22Rv1 (cell line): ENCODE results near the gene CDKN1A.

Experiments used
- H3K27ac ChIP-seq: fragments of 450-650 bp; 2 replicates; pipeline ENCODE4 v1.5.1; 2017
- ZFX ChIP-seq: fragments of 450-650 bp; IDR thresholded peaks from 2 replicates; pipeline ENCODE4 v1.6.1; 2017; ENCODE audit warnings: antibody characterized with exemption, borderline replicate concordance
- TF ChIP-seq, protein P1 (sequence below): fragments of 450-650 bp; IDR thresholded peaks from 2 replicates; pipeline ENCODE4 v1.5.1; 2017; ENCODE audit warnings: mild to moderate bottlenecking

Gene CDKN1A

DNA sequence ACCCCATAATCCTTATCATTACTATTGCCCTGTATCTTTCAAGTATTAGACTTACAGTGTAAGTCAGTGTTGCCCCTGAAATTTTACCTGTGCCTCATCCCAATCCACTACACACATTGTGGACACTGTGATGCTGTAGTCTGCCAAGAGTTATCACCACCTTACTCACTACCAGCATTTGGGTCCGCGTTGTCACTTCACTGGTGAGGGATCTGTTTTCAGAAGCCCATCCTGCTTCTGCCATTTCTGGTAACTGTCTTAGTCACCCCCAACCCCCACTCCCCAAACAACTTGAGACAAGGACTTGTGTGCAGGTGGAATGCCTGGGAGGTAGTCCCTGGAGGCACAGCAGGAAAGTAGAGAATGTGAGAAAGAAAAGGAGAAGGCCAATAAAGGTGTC is 13.1 kb downstream of the CDKN1A start:
- no peak for TF ChIP-seq ZFX
- TF ChIP-seq, protein P1, sequence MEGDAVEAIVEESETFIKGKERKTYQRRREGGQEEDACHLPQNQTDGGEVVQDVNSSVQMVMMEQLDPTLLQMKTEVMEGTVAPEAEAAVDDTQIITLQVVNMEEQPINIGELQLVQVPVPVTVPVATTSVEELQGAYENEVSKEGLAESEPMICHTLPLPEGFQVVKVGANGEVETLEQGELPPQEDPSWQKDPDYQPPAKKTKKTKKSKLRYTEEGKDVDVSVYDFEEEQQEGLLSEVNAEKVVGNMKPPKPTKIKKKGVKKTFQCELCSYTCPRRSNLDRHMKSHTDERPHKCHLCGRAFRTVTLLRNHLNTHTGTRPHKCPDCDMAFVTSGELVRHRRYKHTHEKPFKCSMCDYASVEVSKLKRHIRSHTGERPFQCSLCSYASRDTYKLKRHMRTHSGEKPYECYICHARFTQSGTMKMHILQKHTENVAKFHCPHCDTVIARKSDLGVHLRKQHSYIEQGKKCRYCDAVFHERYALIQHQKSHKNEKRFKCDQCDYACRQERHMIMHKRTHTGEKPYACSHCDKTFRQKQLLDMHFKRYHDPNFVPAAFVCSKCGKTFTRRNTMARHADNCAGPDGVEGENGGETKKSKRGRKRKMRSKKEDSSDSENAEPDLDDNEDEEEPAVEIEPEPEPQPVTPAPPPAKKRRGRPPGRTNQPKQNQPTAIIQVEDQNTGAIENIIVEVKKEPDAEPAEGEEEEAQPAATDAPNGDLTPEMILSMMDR: no peak
- H3K27ac ChIP-seq: no peak overlapping the region

DNA sequence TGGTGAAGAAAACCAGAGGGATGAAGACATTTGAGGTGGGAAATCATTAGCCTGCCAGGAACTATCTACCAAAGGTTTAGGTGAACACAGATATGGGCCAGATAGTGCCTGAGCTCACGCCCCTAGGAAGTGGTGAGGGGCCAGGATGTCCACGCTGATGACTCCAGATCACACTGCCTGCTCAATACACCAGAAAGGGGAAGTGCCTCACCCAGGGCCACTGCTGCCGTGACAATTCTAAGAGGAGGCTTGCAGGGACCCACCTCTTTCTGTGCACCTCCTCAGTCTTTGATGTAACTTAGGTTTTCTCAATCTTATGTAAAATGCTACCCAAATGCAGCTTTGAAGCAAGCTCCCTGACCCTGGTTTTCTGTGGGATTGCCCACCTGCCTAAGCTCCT is 13.7 kb downstream of the CDKN1A start:
- TF ChIP-seq ZFX: no peak
- TF ChIP-seq, protein P1: no peak
- H3K27ac ChIP-seq: no peak overlapping the region

- no peak overlapping the region for H3K27ac ChIP-seq
- TF ChIP-seq, protein P1: no peak
- TF ChIP-seq ZFX: no peak
These were observed 14.6 kb downstream of the CDKN1A start for GRCh38 chr6:36692861-36693702.

- TF ChIP-seq, protein P1: no peak
- no peak for TF ChIP-seq ZFX
- H3K27ac ChIP-seq: no peak overlapping the region
These were observed 16.1 kb downstream of the CDKN1A start for GRCh38 chr6:36694616-36695015.

DNA sequence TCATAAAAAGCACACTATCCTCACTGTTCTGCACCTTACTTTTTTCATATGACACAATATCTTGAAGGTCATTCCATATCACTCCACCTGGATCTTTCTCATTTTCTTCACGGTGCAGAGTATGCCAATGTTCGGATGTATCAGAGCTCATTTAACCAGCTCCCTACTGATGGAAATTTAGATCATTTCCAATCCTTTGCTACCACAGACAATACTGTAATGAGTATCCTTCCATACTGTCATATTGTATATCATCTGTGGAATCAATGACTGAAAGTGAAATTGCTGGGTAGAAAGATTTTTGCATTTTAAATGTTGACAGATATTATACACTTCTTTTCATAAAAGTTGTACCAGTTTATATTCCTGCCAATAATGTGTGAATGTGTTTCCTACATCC is 16.9 kb downstream of the CDKN1A start:
- no peak overlapping the region for H3K27ac ChIP-seq
- no peak for TF ChIP-seq ZFX
- TF ChIP-seq, protein P1: no peak

- no peak for TF ChIP-seq ZFX
- TF ChIP-seq, protein P1: no peak
- no peak within 1 kb of the TSS for H3K27ac ChIP-seq
These were observed 19.0 kb downstream of the CDKN1A start, which contains the start of gene RAB44 for GRCh38 chr6:36697481-36697903. Gene RAB44 (plus strand): TSS chr6:36697826. CDS start chr6:36704236, 6,410 bp downstream.

DNA sequence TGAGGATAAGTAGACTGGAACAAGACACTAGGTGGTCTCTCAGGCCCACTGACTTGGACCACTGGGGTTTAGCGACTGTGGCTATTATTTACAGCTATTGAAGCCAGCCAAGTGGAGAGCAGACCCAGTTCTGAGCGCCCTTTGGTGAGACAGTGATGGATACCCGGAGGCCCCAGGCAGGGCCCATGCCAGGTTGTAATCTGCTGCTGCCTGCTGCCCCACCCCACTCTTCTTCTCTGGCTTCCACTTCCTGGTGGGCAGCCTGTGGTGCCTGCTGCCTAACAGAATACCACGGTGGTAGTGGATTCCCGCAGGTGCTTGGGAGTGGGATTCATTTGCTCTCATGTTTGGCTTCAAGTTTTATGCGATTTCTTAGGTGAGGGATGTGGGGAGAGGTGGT is 19.7 kb downstream of the CDKN1A start:
- TF ChIP-seq, protein P1: no peak
- no peak for TF ChIP-seq ZFX
- H3K27ac ChIP-seq: no peak overlapping the region
